ENCODE data around the gene TFAP2A. TPM values are rescaled to one million over a fixed set of nuclear protein-coding genes. Genes with fewer than 3 reads are reported as not detected.
A peak's percentile ranks its signal among the peaks of the same experiment; 100 is the strongest.

The TFAP2A gene
- total RNA-seq, 1 experiment from 2014 or later = 87.4 TPM

DNA sequence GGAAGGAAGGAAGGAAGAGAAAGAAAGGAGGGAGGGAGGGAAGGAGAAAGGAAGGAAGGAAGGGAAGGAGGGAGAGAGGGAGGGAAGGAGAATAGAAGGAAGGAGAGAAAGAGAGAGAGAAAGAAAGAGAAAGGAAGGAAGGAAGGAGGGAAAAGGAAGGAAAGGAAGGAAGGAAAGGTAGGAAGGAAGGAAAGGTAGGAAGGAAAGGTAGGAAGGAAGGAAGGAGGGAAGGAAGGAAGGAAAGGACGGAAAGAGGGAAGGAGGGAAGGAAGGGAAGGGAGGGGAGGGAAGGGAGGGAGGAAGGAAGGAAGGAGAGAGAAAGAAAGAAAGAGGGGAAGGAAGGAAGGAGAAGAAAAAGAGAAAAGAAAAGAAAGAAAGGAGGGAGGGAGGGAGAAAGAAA is 47.0 kb upstream of the TFAP2A start:
- H3K27me3 Mint-ChIP-seq (ENCODE audit: insufficient read depth, unreplicated experiment) = no peaks in the 10 kb centered on the region
- TF ChIP-seq, protein P1, sequence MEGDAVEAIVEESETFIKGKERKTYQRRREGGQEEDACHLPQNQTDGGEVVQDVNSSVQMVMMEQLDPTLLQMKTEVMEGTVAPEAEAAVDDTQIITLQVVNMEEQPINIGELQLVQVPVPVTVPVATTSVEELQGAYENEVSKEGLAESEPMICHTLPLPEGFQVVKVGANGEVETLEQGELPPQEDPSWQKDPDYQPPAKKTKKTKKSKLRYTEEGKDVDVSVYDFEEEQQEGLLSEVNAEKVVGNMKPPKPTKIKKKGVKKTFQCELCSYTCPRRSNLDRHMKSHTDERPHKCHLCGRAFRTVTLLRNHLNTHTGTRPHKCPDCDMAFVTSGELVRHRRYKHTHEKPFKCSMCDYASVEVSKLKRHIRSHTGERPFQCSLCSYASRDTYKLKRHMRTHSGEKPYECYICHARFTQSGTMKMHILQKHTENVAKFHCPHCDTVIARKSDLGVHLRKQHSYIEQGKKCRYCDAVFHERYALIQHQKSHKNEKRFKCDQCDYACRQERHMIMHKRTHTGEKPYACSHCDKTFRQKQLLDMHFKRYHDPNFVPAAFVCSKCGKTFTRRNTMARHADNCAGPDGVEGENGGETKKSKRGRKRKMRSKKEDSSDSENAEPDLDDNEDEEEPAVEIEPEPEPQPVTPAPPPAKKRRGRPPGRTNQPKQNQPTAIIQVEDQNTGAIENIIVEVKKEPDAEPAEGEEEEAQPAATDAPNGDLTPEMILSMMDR (IDR thresholded peaks at IDR 0.05; ENCODE audit: unreplicated experiment) = no peak
- H3K4me3 Mint-ChIP-seq (ENCODE audit: unreplicated experiment) = no peak overlapping the region
- ChIA-PET CTCF (interaction anchor here (0.7 kb wide), 1 partner anchor 1718 kb away, joined by 3 read pairs; no protein-coding TSS in a partner anchor), POLR2A (interaction anchor here (1.2 to 1.3 kb wide), 2 partner anchors 10 to 21 kb away, joined by 3 to 4 read pairs; no protein-coding TSS in a partner anchor)
- H3K36me3 Mint-ChIP-seq (ENCODE audit: insufficient read depth, unreplicated experiment) = no peaks in the 10 kb centered on the region
- H3K4me1 Mint-ChIP-seq (ENCODE audit: insufficient read depth, unreplicated experiment) = peaks cover 19% of the 10 kb centered on the region
- H3K9me3 Mint-ChIP-seq (ENCODE audit: unreplicated experiment) = no peaks in the 10 kb centered on the region
- no TSS peak for BruUV-seq (replicated peaks)
- no peak for DNase-seq (ENCODE audit: unreplicated experiment)
- intact Hi-C loops (cut with micrococcal nuclease) = no loop called here
- H3K27ac Mint-ChIP-seq (ENCODE audit: low read depth, unreplicated experiment) = peak overlapping the region; percentile 21

DNA sequence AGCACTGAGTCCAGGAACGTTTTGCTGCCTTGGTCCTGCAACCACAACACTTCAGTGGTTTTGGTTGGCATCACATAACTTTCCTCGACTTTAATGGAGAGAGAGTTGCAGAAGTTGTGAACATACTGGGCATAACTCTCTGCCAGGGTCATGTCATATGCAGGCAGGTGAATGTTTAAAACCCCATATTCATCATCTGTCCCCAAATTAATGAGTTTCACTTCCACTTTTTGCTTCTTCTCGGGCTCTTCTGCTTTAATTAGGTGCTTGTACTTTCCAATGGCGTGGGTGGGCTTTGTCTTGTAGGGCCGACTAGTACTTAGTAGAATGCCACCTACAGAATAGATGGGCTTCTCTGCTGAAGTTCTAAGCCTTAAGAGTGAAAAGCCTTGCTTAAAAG is 45.2 kb upstream of the TFAP2A start:
- H3K36me3 Mint-ChIP-seq (ENCODE audit: insufficient read depth, unreplicated experiment) = no peaks in the 10 kb centered on the region
- no peaks in the 10 kb centered on the region for H3K9me3 Mint-ChIP-seq (ENCODE audit: unreplicated experiment)
- no peak overlapping the region for H3K27ac Mint-ChIP-seq (ENCODE audit: low read depth, unreplicated experiment)
- H3K27me3 Mint-ChIP-seq (ENCODE audit: insufficient read depth, unreplicated experiment) = no peaks in the 10 kb centered on the region
- intact Hi-C loops (cut with micrococcal nuclease) = no loop called here
- ChIA-PET CTCF (interaction anchor here (1.0 kb wide), 1 partner anchor 11 kb away, joined by 3 read pairs; no protein-coding TSS in a partner anchor), POLR2A (interaction anchor here (0.7 kb wide), 1 partner anchor 18 kb away, joined by 3 read pairs; no protein-coding TSS in a partner anchor)
- no peak overlapping the region for H3K4me3 Mint-ChIP-seq (ENCODE audit: unreplicated experiment)
- DNase-seq (ENCODE audit: unreplicated experiment) = no peak
- BruUV-seq (replicated peaks) = no TSS peak
- peaks cover 14% of the 10 kb centered on the region for H3K4me1 Mint-ChIP-seq (ENCODE audit: insufficient read depth, unreplicated experiment)
- TF ChIP-seq, protein P1 (IDR thresholded peaks at IDR 0.05; ENCODE audit: unreplicated experiment) = no peak

DNA sequence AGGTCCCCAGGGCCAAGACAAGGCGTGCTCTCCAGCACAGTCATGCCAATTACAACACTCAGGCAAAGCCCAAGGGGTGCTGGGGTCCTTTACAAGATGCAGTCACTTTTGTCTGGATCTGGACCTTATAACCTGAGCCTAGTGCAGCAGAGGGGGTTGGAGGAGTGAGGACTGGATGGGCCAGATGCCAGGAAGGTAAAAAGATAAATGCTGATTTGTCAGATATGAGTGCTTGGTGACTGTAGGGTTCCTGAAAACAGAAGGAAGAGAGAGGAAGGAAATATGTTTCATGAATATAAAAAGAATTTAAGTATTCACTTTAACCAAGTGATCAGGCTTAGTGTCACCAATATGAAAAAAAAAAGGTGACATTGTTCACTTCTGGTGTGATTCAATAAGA is 43.4 kb upstream of the TFAP2A start:
- intact Hi-C loops (cut with micrococcal nuclease) = no loop called here
- Mint-ChIP-seq H3K27me3 (ENCODE audit: insufficient read depth, unreplicated experiment) (no peaks in the 10 kb centered on the region), H3K36me3 (ENCODE audit: insufficient read depth, unreplicated experiment) (no peaks in the 10 kb centered on the region), H3K9me3 (ENCODE audit: unreplicated experiment) (no peaks in the 10 kb centered on the region), H3K4me1 (ENCODE audit: insufficient read depth, unreplicated experiment) (peaks cover 14% of the 10 kb centered on the region), H3K27ac (ENCODE audit: low read depth, unreplicated experiment) (no peak overlapping the region), H3K4me3 (ENCODE audit: unreplicated experiment) (no peak overlapping the region)
- ChIA-PET POLR2A (interaction anchor here (0.8 kb wide), 1 partner anchor 17 kb away, joined by 5 read pairs; no protein-coding TSS in a partner anchor), CTCF (interaction anchor here (0.6 to 1.0 kb wide), 2 partner anchors 24 to 248 kb away, joined by 4 read pairs; no protein-coding TSS in a partner anchor)
- TF ChIP-seq, protein P1 (IDR thresholded peaks at IDR 0.05; ENCODE audit: unreplicated experiment) = no peak
- BruUV-seq (replicated peaks) = no TSS peak
- no peak for DNase-seq (ENCODE audit: unreplicated experiment)

DNA sequence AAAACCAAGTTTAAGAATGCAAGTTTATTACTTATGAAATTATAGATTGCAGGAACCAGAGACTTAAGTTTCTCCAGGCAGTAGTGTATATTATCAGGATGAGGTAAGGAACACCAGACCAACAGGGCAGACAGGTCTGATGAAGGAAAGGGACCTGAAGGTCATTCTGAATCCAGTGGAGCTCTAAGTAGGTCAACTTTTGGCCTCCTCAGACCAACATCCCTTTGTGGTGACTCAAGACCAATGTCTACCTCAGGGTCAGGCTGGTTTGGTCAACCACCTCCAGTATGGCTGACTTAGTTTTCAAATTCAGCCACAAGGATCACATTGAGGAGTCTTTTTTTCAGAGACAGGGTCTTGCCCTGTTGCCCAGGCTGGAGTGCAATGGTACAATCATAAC is 38.7 kb upstream of the TFAP2A start:
- POLR2A ChIA-PET = interaction anchor here (1.1 to 5.5 kb wide), 4 partner anchors 10 to 268 kb away, joined by 4 to 57 read pairs (median 12); partner anchors contain the start of gene TFAP2A

More for the DNA sequence above, 38.7 kb upstream of the TFAP2A start:
- TF ChIP-seq, protein P1 (IDR thresholded peaks at IDR 0.05; ENCODE audit: unreplicated experiment) = no peak
- Mint-ChIP-seq H3K9me3 (ENCODE audit: unreplicated experiment) (no peaks in the 10 kb centered on the region), H3K4me1 (ENCODE audit: insufficient read depth, unreplicated experiment) (peaks cover 42% of the 10 kb centered on the region), H3K27ac (ENCODE audit: low read depth, unreplicated experiment) (no peak overlapping the region), H3K27me3 (ENCODE audit: insufficient read depth, unreplicated experiment) (no peaks in the 10 kb centered on the region), H3K4me3 (ENCODE audit: unreplicated experiment) (no peak overlapping the region), H3K36me3 (ENCODE audit: insufficient read depth, unreplicated experiment) (peaks cover 6% of the 10 kb centered on the region)
- no peak for DNase-seq (ENCODE audit: unreplicated experiment)
- CTCF ChIA-PET = interaction anchor here (1.8 kb wide), 1 partner anchor 9 kb away, joined by 3 read pairs; no protein-coding TSS in a partner anchor
- intact Hi-C loops (cut with micrococcal nuclease) = no loop called here
- BruUV-seq (replicated peaks) = no TSS peak
